Stimulated activated CD4-positive, alpha-beta T cell treated with anti-CD3 and anti-CD28 coated beads, TNF-alpha, amount 100 ng/mL, for 4 hours (primary cell): ENCODE data around the gene HPCAL4.

Experiments
- DNase-seq, 3 experiments: peaks; one replicate each; pipeline ENCODE4 v3.0.0-alpha.2; 2020; ENCODE audit warnings: low read depth in 3 of 3

HPCAL4 gene

DNA sequence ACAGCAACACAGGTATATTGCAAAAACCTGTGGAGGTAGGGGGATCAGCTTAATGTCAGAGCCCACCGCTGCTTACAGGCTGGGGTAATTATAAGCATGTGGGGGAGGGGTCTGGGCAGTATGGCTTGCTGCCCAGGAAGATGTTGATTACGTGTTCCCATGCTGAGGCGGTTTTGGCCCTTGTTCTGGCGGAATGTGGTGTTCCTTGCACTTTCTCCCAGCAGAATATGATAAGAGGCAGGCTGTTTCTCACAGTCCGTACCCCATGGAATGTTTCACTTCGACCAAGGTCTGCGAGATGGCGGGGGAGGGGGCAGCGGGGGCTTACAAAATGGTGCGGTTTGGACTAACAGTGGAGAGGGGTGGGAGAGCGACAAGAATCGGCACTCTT is 9.8 kb upstream of the HPCAL4 start:
- no peak for DNase-seq

DNA sequence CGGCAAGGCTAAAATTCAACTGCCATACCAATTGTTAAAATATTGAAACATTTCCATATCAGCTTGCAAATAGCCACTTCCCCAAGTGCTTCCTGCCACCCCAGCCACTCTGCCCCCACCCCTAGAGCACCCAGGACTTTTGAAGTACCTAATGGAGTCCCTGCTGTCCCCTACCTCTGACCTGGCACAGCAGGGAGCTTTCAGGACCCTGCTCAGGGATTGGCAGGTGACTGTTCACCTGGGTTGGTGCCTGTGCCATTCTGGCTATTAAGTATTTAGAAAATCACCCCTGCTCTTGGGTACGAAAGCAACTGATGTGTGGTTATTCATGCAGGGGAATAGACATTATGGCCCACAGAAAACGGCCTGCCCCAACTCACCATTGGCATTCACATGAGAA is 9.1 kb upstream of the HPCAL4 start:
- DNase-seq = no peak

DNA sequence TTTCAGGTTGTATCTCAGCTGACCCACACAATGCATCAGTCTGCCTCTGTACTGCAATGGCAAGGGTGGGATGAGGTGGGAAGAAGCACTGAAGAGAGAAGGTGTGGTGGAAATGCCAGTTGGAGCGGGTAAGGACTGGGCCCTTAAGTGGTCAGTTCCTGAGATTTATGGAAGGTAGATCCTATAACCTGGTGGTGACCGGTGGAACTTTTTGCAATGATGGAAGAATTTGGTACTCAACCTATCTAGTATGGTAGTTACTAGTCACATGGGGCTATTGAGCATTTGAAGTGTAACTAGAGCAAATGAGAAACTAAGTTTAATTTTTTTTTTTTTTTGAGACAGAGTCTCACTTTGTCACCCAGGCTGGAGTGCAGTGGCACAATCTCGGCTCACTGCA is 8.2 kb upstream of the HPCAL4 start:
- DNase-seq = no peak

DNA sequence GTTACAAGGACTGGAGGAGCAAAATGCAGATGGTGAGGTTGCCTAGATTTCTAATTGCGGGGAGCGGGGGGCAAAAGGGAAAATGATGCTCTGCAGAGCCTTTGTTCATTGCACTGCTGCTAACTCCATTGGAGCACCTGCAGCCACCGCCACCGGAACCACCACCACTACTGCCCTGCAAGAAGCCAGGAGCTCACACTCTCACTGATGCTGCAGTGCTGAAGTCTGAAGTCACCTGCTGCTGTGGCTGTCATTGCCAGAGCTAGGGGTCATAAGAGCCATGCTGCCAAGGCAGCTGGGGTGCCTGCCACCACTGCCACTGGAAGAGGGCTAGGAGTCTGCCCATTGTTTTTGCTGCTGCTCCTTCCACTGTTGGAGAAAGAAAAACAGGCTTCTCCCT is 7.3 kb upstream of the HPCAL4 start:
- DNase-seq = no peak

DNA sequence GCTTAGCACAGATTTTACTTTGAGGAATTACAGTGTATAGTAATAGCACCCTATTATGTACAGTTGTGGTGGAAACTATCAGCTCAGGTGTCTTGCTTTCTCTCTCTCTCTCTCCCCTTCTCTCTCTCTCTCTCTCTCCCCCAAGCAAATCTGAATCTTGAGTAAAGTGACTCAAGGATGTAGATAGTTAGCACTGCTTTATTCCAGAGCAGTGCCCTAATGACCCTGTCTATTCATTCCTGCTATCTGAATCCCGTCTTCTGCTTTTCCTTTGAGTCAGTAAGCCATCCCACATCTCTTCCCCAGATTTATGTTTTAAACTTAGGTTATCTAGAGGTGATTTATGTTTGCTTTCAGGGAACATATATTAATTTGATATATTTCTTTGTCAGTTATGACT is 5.2 kb upstream of the HPCAL4 start:
- DNase-seq = no peak

DNA sequence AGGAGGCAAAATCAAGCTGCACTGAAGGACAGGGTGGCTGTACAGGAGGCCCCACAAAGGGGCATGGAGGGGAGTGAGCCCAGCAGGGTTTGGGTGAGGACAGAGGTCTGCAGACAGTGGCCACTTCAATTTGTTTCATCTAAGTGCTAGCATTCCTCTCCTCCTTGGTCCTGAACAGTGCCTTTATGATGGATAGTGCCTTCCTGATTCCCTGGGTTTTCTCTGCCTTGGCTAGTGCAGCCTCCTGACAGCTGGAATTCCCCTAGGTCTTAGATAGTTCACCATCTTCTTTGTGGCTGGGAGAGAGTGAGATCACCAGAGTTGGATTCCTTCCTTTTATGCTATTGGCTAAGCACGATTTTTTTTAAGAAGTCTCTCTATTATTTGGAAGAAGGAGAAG is 3.8 kb upstream of the HPCAL4 start:
- DNase-seq = no peak

DNA sequence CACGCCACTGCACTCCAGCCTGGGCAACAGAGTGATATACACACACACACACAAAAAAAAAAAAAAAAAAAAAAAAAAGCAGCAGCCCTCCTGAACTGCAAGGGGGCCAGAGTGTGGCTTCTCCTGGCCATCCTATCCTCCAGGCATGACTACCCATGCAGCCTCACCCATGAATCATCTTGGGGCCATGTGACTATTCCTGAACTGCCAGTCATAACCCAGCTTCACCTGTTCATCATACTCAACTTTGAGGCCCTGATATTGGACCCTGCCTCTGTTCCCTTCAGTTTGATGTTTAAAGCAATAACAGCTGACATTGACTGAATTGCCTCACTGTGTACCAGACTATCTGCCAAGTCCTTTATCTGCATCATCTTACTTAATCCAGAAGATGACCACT is 2.8 kb upstream of the HPCAL4 start:
- no peak for DNase-seq

DNA sequence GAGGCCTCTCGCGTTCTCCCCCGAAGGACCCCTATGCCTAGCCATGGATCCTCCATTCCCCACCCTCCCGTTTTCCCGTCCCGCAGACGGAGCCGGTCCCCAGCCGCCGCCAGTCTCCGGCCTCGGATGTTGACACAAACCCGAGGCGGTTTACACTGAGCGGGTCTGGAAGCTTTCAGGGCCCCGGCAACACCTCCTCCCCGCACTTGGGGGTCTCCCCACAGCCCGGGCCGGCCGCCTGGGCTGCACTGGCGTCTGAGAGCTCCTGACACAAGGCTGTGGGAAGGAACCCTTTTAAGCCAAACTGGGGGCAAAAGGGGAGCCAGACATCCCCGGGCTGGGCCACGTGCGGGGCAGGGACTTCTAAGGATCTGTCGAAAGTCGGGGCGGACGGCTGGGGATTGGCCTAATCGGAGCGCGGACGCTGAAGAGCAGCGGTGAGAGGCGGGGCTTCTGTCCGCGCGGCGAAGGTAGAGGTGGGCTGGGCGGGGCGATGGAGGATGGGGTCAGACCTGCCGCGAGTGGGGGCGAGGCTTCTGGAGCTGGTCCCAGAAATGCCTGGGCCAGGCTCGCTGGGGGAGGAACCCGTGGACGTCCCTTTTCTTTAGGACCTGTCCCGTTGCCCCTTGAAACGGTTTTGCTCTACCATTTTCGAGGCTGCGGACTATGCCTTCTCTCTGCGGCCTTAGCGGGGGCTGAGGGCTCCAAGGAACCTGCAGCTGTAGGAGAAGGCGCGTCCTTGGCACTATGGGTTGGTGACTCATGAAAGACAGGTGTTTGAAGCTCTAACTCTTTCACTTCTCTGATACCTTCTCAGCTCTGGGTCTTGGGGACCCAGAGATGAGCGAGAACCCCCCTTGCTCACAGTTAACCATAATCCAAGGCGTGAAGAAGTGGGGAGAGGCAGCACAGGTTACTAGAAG is 1.2 kb upstream of the HPCAL4 start:
- no peak for DNase-seq

DNA sequence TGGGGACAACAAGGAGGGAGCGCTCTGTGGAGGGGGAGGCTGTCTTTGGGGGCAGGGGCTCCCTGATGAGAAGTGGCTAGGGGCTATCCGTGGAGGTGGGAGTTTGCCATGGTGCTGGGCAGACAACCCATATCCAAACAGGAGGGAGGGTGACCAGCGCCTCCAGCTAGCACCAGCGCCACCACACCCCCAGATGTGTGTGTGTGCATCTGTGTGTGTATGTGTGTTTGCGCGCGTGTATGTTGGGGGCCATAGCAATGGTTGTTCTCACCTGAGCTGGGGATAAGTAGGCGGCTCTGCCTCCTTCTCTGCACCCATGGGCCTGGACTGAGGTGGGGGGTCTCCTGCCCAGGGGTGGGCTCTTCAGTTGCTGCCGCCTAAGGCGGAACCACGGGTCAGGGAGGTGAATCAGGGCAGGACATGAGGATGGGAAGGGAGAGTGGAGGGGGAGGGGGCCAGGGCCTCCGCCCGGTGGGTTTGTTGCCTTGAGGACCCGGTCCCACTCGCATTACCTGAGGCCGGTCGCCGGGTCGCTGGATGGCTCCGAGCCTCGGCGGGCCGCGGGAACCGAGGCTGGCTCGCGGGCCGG is 345 bp downstream of the HPCAL4 start:
- DNase-seq = no peak

DNA sequence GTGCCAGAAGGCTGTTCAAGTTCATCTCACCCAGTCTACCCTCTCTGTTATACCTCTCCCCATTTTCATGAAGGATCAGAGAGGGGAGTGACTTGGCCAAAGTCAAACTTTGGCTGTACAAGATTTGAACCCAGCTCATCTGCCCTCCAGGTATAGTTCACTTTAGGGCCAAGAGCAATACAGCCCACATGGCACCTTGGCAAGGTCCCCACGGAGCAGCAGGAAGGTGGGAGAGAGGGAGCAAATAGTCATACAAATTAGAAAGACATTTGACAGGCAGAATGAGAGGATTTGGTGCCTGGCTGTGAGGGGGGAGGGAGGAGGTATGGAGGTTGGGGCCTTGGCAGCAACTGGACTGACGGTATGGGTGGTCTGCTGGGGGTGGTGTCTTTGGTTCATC is 1.0 kb downstream of the HPCAL4 start:
- no peak for DNase-seq

DNA sequence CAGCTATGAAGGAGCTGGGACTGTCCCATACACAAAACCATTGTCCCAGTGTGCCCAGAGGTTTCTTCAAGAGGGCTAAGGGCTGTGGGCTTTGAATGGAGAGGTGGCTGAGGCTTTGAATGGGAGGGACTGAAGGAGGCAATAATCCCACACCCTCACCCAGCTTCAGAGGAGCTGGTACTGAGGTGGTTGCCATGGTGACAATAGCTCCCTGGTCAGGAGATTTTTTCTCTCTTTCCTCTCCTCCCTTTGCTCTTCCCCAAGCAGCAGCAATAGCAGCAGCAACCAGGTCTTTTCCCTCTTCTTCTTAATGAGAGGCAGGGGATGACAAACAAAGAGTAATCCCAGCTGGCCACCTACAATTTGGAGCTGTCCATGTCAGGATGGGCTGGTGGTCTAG is 1.6 kb downstream of the HPCAL4 start:
- no peak for DNase-seq

DNA sequence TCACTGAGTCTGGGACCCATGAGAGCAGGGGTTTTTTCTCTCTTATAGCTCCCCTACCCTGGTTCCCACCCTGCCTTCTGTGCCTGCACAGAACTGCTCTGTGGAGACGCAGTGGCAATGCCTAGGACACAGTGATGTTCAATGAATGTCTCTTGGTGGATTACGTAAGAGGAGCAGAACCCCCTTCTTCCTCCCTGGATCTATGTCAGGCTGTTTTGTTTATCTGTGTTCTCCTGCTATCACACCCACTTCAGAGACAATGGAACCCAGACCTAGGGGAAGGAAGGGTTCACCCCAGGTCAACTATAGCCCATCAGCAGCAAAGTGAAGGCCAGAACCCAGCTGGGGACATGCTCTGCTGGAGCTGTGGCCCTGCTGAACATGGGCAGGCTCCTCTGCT is 2.0 kb downstream of the HPCAL4 start:
- DNase-seq = no peak

DNA sequence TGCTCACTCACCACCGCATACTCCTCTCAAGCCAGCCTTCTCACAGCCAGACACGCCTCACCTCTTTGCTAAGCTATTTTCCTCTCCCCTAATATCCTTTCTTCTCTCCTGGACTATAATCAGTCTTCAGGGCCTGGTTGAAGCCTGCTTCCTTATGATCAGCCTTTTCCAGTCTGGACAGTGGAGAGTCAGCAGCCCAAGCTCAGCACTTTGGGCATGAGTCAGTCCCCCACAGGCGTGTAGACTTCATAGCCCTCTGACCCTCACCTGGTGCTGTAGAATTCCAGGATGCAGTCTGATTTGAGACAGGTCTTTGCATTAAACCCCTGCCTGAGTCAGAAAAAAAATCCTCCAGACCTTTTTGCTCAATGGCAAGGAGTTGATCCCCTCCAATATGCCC is 2.5 kb downstream of the HPCAL4 start:
- no peak for DNase-seq

DNA sequence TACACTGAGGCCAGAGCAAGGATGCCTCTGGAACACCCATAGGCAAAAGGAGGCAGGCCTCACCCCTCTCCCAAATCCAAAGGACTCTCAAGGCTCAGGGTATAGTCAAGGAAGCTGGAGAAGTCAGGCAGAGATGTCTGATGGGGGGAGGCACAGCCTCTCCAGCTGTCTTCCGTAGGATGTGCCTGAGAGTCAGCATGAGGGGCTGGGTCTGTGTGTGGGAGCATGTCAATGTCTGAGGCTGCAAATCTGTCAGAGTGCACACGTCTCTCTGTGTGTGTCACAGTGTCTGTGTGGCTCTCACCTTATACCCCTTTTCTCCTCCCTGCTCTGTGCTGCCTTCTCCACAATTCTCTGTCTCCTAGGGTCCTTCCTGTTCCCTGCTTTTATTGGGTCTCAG is 4.0 kb downstream of the HPCAL4 start:
- DNase-seq = no peak

DNA sequence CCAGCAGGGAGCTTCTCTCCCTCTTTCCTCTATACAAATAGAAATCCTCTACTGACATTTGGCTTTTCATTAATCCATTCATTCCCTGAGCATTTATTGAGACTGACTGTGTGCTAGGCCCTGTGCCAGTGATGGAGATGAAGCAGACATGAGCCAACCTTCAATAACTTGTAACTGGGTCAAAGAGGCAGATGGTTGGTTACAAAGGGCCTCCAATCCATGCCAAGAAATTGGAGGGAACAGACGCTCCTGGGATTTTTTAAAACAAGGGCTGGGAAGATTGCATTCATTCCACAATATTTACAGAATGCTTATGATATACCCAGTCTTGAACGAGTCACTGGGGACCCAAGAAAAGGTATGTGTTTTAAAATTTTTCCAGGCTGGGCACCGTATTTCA is 6.2 kb downstream of the HPCAL4 start:
- DNase-seq = no peak

DNA sequence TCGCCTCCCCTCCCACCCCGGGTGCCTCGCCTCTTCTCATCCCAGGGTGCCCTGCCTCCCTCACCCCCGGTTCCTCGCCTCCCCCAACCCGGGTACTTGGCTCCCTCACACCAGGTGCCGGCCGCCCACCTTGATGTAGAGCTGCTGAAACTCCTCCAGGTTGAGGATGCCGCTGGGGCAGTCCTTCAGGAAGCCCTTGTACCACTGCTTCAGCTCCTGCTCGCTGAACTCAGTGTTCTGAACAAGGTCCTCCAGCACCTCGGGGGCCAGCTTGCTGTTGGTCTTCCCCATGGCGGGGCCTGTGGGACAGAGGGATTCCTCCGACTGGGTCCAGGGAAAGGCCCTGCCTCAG is 6.9 kb downstream of the HPCAL4 start:
- no peak for DNase-seq

DNA sequence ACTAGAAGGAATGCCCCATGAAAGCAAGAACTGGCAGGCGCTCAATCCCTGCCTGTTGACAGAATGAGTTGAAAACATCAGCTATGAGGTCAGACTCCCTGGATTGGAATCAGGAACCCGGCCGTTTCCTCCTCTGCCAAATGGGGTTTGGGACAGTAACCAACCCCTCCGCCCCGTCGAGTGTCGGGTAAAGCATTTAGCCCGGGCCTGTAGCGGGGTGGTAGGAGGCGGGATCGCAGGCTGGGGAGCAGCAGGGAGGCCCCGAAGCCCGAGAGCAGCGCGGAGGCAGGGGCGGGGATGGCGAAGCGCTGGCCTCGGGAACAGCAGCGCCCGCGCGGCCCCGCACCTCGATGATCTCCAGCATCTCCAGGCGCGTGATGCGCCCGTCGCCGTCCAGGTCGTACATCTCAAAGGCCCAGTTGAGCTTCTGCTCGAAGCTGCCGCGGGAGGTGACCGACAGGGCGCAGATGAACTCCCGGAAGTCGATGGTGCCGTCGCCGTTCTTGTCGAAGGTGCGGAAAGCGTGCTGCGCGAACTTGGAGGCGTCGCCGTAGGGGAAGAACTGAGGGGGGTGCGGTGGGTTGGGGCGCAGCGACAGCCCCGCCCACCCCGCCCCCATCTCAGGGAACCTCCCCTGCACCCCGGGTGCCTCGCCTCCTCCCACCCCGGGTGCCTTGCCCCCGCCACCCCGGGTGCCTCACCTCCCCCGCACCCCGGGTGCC is 7.5 kb downstream of the HPCAL4 start:
- DNase-seq = peak in 1 of 3 experiments; percentile 34

DNA sequence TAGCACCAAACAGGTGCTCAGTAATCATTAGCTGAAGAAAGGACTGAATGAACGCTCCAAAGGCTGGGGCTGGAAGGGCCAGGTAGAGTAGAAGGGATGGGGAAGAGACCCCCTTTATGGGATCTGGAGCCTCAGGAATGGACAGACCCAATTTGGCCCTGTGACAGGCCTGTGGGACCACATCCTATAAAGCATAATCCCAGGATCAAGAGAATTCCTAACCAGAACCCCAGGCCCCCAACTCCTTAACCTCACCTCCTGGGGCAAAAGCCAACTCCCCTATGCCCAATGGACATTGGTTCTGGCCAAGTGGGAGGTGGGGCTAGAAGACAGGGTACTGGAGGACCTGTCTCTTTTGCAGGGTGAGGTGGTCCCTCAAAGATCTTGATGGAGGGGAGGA is 9.2 kb downstream of the HPCAL4 start:
- no peak for DNase-seq

DNA sequence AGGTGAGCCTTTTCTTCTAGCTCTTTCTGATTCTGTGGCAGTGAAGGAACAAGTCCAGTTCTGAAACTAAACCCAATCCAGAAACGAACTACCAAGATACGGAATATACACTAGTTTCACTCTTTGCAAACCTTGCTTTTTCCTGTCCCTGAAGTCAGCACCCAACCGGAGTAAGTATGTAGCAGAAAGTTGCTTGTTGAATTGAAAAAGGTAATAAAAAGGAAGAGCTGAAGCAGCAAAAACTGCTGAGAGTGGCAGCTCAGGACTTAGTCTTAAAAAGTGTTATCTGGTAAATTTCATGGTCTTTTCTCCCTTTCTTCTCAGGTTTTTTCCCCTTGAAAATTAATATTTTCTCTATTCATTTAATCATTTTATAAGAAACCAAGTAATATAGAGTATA is 9.9 kb downstream of the HPCAL4 start:
- DNase-seq = no peak

DNA sequence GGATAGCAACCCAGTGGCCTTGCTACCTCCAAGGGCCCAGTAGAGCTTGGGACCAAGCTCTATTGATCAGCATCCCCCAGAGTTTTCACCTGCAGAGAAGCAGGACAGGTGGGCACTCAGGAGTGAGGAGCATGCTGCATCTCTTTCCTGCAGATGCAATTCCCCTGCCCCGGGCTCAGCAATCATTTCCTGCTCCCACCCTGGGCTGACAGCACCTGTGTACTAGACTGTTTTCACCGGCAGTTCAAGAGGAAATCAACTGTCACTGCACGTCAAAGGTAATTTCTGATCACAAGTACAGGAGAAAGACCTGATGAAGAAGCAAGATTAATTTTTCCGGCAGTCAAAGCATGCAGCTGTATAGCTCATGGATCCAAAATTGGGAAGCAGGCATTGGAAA is 10.5 kb downstream of the HPCAL4 start:
- no peak for DNase-seq

DNA sequence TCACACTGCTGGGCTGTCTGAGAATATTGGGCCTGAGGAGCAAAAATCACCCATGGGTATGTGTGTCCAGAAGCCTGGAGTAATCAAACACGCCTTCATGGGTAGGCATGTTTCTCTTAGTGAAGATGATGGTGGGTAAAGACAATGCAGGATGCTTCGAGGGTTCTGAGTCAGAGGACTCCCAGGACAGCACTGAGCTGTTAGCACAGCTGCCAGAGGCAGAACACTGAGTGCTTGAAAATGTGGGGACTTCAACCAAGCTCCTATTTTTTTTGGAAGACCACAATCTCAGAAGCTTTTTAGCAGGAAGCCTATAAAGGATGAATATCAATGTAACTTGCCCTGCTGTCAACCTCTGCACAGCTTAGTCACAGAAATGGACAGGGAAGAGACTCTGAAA is 11.4 kb downstream of the HPCAL4 start:
- no peak for DNase-seq

DNA sequence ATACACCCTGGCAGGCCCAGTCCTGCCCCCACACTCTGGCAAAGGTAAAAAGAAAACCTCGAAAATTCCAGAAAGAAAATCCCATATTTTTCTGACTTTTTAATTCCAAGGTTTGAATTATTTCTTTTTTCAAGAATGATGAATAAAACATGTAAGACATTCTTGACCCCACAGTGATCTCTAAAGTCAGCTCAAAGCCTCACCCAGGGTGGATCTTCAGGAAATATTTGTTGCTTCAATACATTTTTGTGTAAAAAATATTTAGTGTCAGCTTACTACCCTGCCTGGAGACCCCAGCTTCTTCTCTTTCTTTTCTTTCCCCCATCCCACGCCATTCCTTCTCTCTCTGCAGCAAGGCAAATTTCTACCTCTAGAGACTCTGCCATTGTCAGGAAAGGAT is 12.3 kb downstream of the HPCAL4 start:
- no peak for DNase-seq

DNA sequence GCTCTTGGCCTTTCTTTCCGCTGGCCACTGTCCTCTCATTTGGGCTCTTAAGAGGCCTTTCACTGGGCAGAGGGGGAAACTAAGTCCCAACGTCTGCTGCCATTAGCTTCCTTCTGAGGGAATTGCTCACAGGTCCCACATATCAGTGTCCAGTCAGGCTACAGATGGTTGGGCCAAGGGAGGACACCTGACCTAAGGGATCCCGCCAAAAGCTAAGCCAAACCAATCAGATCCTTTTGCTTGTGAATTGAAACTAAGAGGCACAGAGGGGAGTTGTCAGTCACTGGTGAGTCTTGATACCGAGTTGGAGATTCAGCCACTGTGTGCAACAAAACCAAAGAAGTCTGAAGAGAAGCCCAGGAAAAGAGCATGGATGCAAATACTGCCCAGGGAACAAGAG is 13.6 kb downstream of the HPCAL4 start:
- DNase-seq = no peak
